HG03060 (cell line): ENCODE measurements around the gene MSX2.

Source experiments
- ATAC-seq: cut with Tn5 transposase; IDR thresholded peaks from one replicate; pipeline ENCODE4 v1.9.1; 2021; ENCODE audit warnings: low read depth, moderate number of reproducible peaks; ENCODE audit not compliant: unreplicated experiment

The MSX2 gene

DNA sequence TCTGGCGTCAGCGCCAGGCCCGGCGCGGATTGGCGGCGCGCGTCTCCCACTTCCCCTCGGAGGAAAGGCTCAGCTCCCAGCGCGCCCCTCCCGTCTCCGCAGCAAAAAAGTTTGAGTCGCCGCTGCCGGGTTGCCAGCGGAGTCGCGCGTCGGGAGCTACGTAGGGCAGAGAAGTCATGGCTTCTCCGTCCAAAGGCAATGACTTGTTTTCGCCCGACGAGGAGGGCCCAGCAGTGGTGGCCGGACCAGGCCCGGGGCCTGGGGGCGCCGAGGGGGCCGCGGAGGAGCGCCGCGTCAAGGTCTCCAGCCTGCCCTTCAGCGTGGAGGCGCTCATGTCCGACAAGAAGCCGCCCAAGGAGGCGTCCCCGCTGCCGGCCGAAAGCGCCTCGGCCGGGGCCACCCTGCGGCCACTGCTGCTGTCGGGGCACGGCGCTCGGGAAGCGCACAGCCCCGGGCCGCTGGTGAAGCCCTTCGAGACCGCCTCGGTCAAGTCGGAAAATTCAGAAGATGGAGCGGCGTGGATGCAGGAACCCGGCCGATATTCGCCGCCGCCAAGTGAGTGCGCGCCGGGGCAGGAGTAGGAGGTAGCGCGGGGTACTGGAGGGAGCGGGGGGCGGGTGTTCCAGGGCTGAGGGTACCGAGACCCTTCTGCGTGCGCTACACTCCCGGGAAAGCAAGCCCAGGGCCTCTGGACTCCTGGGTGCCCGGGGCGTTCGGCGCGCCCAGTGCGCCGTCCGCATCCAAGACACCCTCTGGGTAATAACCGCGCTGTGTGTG lies at the start of gene MSX2:
Gene MSX2, plus strand, starts transcription at position 99 of the 777 bp plus-strand sequence. Its CDS starts 78 bp downstream, at position 177.
- ATAC-seq: no peak

GRCh38 chr5:174675110-174675509 lies 49.3 kb upstream of the MSX2 start:
- no peak for ATAC-seq

GRCh38 chr5:174675916-174676315 lies 48.5 kb upstream of the MSX2 start:
- ATAC-seq: no peak

DNA sequence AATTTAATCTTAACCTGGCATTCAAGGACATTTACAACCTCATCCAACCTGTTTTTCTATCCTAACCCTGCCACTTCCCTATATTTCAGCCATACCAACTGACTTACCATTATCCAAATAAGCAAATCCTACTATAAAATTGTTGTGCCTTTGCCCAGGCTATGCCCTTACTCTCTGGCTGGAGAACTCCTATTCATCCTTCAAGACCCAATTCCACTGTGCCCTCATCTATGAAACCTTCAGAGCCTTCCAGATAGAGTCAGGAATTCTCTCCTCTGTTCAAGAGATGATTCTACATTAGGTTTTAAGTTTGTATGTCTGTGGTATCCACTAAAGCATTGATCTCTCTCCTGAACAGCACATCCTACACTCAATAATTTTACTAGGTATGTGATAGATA lies 46.3 kb upstream of the MSX2 start:
- no peak for ATAC-seq

GRCh38 chr5:174680901-174681565 lies 43.3 kb upstream of the MSX2 start:
- no peak for ATAC-seq

GRCh38 chr5:174687503-174687902 lies 36.9 kb upstream of the MSX2 start:
- no peak for ATAC-seq

- no peak for ATAC-seq
Observed at GRCh38 chr5:174688441-174689354, 35.7 kb upstream of the MSX2 start.

DNA sequence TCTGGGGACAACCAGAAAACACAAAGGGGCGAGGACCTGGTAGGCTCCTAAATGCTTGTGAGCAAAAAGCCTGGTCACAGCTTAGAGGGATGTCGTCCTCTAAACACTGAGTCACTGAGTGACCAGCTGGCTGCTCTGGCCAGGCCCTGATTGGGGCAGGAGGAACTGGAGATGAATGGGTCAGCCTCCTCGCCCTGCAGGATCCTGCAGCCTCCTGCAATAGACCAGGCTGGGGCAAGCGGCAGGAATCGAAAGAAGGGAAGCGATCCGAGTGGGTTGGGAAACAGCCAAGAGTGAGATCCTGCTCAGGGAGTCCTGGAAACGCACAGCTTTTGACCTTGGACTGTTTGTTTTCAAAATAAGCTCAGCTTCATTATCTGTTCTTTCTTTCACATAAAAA lies 34.1 kb upstream of the MSX2 start:
- no peak for ATAC-seq

DNA sequence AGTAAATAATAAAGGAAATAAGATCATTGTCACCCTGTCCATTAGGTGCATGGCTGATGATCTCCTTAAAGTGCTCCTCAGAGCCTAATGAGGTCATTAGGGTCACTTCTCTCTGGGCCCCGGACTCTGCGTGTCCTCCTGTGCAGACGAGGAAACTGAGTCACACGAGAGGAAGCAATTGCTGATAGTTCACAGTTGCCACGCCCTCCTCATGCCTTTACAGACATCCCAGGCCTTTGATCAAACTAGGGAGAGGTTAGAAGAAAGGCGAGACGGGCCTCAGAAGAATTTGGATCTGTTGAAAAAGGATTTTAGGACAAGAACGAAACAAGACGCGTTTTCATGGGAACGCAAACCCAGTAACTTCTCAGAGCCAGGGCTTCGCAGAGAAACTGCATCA lies 32.0 kb upstream of the MSX2 start:
- ATAC-seq: no peak

DNA sequence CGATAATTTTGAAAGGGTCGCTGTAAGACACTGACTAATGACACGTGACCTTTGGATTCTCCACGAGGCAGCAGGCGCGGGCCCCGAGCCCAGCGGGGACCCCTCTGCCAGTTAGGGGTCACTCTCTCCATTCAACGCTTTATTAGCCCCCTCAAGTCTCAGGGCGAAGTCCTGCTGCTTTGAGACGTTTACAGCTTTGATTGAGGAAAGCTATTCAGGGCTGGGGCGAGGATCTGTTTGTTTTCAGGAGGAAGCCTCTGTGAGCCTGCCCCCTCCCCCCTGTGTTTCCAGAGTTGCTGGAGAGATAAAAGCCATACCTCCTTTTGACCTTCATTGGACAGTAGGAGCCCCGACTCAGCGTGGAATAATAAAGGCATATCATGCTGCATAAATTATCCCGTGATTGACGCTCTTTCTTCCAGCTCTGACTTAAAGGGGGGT lies 31.4 kb upstream of the MSX2 start:
- no peak for ATAC-seq

- no peak for ATAC-seq
Observed at GRCh38 chr5:174693697-174694385, 30.5 kb upstream of the MSX2 start.

DNA sequence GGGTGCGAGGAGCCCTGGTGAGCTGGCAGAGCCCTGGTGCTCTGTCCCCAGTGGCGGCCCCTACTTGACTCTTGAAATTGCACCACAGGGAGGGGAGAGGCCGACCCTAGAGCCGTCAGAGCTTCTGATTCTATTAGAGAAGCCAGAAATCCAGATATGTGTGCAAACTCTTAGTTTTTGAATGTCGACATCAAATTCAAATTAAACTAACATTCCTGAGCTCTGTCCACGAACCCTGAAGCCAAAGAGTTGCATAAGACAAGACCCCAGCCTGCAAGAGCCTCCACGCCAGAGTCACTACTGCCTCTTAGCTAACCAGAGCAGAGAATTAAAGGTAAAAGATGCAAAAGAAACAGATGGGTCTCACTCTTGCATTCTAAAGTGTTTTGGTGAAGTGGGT lies 29.8 kb upstream of the MSX2 start:
- no peak for ATAC-seq

DNA sequence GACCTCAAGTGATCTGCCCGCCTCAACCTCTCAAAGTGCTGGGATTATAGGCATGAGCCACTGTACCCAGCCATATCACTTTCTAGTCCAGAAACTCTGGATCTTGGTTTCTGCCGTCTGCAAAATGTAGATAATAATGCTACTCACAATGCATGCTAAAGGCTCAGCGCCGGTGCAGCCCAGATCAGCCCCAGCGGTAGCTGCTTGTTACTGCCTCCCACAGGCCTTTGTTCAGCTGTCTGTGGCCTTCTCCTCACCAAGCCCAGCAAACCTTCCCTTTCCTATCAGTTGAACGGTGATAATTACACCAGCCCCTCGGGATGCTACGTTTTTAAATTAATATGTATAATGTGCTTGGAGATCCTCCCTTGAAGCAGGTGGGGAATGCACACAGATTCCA lies 26.2 kb upstream of the MSX2 start:
- ATAC-seq: no peak

DNA sequence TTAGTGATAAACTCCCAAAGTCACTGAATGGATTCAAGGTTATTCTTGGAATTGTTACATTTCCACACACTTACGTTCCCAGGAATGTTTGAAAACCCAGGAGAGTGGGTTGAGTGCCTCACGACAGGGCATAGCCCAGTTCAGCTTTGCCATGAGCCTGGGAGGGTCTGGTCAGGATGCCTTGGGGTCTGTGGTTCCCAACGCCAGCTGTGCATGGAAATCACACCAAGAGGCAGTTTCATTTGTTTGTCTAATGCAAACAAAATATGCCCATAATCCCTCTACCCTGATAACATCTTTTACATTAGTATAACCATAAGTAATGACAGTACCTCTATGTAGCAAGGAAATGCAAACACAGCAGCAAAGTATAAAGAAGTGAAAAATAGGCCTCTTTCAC lies 25.3 kb upstream of the MSX2 start:
- no peak for ATAC-seq

- ATAC-seq: no peak
Observed at GRCh38 chr5:174706997-174707572, 17.3 kb upstream of the MSX2 start.

DNA sequence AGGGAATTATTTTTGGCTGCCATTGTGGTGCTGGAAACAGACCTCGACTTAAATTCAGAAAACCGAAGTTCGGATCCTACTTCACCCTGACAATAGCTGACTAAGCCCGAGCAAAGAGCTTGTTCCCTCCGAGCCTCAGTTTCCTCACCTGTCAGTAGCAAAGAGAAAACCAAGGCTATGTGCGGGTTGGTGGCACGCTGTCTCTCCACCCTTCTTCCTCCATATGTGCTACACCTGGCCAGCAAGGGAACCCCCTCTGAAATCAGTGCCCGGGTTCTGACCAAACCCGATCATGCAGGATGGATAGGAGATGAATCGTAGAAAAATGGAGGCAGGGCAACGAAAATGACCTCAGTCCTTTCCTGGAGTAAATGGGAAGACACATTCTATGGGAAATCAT lies 16.7 kb upstream of the MSX2 start:
- no peak for ATAC-seq

DNA sequence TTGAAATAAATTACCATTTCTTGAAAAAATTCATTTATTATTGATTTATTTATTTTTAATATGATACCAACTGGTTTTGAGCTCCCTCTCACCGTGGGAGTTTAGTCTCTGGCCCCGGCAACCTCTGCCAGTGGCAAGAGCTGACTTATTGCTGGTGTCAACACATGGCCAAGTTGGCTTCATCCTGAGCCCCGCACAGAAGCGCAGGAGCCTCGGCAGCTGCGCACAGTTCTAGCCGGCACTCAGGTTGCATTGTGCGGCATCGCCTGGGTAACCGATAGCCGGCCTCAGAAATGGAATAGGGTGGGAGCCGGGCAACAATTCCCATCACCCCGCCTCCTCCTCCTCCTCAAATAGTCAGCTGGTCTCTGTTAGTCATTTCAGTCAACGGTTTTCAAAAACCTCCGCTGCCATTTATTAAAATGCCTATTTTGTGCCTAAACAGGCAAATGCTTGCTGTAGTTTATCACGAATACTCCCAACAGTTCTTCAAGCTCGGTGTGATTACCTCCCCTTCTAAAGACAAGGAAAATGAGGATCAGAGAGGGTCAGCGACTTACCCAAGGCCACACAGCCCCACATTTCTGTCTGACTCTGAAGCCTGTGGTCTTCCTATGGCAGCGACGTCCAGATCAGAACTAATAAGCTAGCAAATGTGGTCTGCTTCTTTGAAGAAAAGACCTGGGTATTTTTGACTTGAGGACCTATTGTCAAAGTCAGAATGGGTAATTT lies 15.7 kb upstream of the MSX2 start:
- ATAC-seq: no peak

- ATAC-seq: no peak
Observed at GRCh38 chr5:174714751-174715150, 9.6 kb upstream of the MSX2 start.

DNA sequence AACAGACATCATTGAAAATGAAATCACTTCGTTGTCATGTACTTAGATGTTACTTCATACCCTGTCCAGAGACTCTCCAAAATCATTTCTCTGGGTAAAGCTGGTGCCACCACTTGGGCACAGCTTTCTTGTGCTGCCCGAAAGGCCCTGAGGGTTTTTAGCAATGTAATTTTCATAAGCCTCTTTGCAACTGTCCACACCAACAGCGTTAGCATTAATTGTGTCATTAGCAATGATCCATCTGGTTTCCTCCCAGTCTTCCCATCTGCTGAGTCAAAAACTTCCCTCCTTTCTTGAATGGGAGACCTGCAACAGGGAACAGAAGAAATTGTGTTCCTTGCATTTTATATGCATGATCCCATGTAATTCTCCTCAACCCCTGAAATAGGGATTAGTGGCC lies 8.6 kb upstream of the MSX2 start:
- no peak for ATAC-seq
